SU-DHL-6 (cell line): Measurements from ENCODE around the gene CANT1.

Experiments used
- CTCF ChIP-seq: fragments of 200-600 bp; sonication (generic); IDR thresholded peaks from one replicate; pipeline ENCODE4 v1.5.1; 2017; ENCODE audit warnings: antibody characterized with exemption, mild to moderate bottlenecking, low read length, moderate library complexity; ENCODE audit not compliant: insufficient read depth, poor library complexity, severe bottlenecking
- EZH2phosphoT487 ChIP-seq: fragments of 200-600 bp; sonication (generic), shearing (Covaris generic); conservative IDR thresholded peaks from 2 replicates; pipeline ENCODE4 v1.6.1; 2018; ENCODE audit warnings: mild to moderate bottlenecking, antibody characterized with exemption, low read length, moderate library complexity, mixed read lengths

- TF ChIP-seq EZH2phosphoT487 (no peak), CTCF (no peak)
These were observed 54.9 kb downstream of the CANT1 start for GRCh38 chr17:78954684-78955083.
